NCI-H2227 treated with DMSO at 0.1 percent for 48 hours (cell line): ENCODE data around the gene BNIP5.
"Not testable (repeated sequence)": the region's sequence is repeated elsewhere in the genome, so short reads cannot be mapped to it uniquely, and the experiment has no call there.

Experiments
- DNase-seq: peaks from one replicate; lab custom pipeline; 2025; lab: John Stamatoyannopoulos, UW

BNIP5 gene

GRCh38 chr6:36367743-36368142 is 31.1 kb upstream of the BNIP5 start:
- DNase-seq, result no peak

- DNase-seq, result no peak
Measured at GRCh38 chr6:36364669-36365479, 28.2 kb upstream of the BNIP5 start.

- DNase-seq, result not testable (repeated sequence)
Measured at GRCh38 chr6:36364061-36364635, 27.5 kb upstream of the BNIP5 start.

GRCh38 chr6:36363371-36363752 is 26.7 kb upstream of the BNIP5 start:
- DNase-seq, result not testable (repeated sequence)

GRCh38 chr6:36362551-36363370 is 26.1 kb upstream of the BNIP5 start:
- no peak for DNase-seq

GRCh38 chr6:36361071-36361470 is 24.4 kb upstream of the BNIP5 start:
- no peak for DNase-seq

- DNase-seq, result peak; percentile 81
Measured at GRCh38 chr6:36360241-36361054, 23.8 kb upstream of the BNIP5 start.

- DNase-seq, result no peak
Measured at GRCh38 chr6:36358226-36358915, 21.7 kb upstream of the BNIP5 start.

- no peak for DNase-seq
Measured at GRCh38 chr6:36357872-36358225, 21.2 kb upstream of the BNIP5 start.

- DNase-seq, result peak; percentile 83
Measured at GRCh38 chr6:36355819-36356218, 19.1 kb upstream of the BNIP5 start.

- no peak for DNase-seq
Measured at GRCh38 chr6:36353411-36353915, 16.8 kb upstream of the BNIP5 start.

GRCh38 chr6:36352477-36353157 is 15.9 kb upstream of the BNIP5 start:
- no peak for DNase-seq

GRCh38 chr6:36350681-36351571 is 14.2 kb upstream of the BNIP5 start:
- DNase-seq, result no peak

GRCh38 chr6:36350082-36350481 is 13.4 kb upstream of the BNIP5 start:
- DNase-seq, result no peak

GRCh38 chr6:36349240-36349639 is 12.6 kb upstream of the BNIP5 start:
- DNase-seq, result no peak

- no peak for DNase-seq
Measured at GRCh38 chr6:36347621-36348020, 10.9 kb upstream of the BNIP5 start.

- no peak for DNase-seq
Measured at GRCh38 chr6:36346486-36347273, 10.0 kb upstream of the BNIP5 start.

- no peak for DNase-seq
Measured at GRCh38 chr6:36345681-36346466, 9.2 kb upstream of the BNIP5 start.
